NCI-H226 (cell line): ENCODE data around the gene ARHGEF10L.

Source experiments
- DNase-seq: peaks from one replicate; pipeline ENCODE4 v3.0.0-alpha.2; 2015

Gene ARHGEF10L

DNA sequence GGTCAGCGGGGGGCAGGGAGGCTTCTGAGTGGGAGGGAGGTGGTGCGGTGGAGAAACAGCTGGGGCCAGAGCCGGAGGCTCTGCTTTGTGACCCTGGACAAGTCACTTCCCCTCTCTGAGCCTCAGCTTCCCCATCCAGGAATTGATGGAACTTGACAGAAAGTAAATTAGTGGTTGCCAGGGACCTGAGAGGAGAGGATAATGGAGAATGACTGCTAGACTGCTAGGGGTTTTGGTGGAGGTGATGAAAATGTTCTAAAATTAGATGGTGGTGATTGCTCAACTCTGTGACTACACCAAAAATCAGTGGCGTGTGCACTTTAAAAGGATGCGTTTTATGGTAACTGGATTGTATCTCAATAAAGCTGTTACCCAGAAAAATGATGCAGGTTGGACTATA is 100.9 kb downstream of the ARHGEF10L start:
- no peak for DNase-seq

DNA sequence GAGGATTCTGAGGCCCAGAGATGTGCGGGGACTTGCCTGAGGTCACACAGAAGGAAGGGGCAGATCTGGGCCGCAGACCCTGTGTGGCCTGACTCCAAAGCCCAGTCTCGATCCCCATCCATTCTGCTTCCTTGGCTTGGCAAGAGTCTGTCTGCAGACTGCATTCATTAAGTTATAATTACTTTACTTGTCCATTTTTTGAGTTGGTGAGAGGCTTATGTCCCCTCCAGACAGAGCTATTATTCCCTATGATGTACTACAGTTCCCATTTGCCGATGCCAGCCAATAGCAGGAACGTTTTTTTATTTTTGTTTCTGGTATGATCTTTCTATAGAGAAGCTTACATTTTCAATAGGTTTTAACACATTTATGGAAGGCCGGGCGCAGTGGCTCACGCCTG is 101.5 kb downstream of the ARHGEF10L start:
- DNase-seq = no peak

DNA sequence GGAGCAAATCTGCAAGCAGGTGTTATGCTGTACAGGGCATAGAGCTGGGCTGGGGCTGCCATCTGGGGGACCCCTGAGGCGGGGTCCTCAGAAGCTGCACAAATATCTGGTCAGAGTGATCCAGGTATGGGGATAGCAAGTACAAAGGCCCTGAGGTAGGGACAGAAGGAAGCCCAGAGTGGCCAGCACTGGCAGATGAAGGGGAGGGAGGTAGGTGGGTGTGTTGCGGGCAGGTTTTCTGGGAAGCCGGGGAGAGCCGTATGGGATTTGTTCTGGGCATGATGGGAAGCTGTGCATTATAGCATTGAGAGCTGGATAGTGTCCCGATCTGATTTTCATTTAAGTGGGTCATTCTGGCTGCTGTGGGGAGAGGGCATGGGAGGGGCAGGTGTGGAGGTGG is 102.7 kb downstream of the ARHGEF10L start:
- no peak for DNase-seq

- no peak for DNase-seq
These were observed 103.4 kb downstream of the ARHGEF10L start for GRCh38 chr1:17642943-17643342.

- no peak for DNase-seq
These were observed 104.6 kb downstream of the ARHGEF10L start for GRCh38 chr1:17643861-17644703.

GRCh38 chr1:17645068-17645911 is 105.8 kb downstream of the ARHGEF10L start:
- no peak for DNase-seq

DNA sequence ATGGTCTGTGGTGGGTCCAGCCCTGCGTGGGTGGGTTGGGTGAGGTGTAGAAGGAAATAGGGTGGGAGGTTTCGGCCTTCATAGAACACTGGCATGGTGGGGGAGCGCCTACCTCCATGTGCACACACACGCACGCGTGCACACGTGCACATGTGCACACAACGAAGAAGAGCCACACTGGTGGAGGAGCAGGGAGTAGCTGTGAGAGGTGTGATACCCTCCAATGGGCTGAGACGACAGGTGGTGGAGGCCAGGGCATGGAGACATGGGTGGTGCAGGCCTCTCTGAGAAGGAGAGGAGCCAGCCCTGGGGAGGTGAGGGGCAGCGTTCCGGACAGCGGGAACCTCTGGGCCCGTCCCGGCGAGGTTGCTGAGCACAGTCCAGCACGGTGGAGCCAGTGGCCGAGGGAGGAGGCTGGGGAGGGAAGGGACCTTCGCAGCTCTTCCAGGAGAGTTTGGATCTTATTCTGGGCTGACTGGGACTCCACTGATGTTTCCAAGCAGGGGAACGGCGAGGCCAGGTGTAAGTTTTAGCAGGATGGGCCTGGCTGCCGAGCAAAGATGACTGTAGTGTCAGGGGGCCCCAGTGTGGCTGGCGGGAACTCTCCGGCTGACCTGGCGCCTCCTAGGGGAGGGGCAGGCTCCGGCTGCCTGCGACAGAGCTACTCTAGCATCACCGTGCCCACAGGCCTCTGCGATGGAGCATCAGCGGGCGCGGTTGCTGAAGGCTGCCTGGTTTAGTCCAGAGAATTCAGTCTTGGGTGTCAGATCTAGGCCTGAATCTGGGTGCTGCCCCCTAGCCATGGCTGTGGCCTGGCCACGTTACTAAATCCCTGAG is 107.2 kb downstream of the ARHGEF10L start:
- no peak for DNase-seq

DNA sequence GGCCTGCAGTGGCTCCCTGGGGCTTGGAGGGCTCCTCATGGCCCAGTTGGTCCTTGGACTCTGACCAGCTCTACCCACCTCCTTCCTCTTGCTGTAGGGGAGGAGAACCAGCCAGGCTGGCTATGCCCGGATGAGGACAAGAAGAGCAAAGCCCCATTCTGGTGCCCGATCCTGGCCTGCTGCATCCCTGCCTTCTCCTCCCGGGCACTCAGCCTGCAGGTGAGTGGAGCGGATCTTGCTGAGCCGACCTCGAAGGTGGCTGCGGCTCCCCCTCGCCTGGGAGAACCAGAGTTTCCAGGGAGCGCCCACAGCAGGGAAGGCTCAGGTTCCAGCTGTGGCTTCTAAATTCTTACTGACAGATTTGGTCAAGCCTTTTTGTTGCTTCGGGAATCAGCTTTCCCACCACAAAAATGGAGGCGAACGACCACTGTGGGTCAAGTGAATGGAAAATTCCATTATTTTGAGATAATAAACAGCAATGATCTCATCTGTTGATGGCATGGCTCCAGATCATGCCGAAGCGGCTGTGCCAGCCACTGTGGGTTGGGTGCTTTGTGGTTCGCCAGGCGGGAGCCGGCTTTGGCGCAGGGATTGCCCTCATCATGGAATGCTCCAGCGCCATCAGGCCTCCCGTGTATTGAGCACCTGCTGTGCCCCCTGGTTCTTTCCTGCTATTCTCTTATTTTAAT is 109.1 kb downstream of the ARHGEF10L start:
- DNase-seq = peak; percentile 17

- DNase-seq = no peak
These were observed 110.0 kb downstream of the ARHGEF10L start for GRCh38 chr1:17649371-17650106.

GRCh38 chr1:17653276-17653675 is 113.8 kb downstream of the ARHGEF10L start:
- DNase-seq = no peak

GRCh38 chr1:17653728-17654351 is 114.3 kb downstream of the ARHGEF10L start:
- peak; percentile 19 for DNase-seq

DNA sequence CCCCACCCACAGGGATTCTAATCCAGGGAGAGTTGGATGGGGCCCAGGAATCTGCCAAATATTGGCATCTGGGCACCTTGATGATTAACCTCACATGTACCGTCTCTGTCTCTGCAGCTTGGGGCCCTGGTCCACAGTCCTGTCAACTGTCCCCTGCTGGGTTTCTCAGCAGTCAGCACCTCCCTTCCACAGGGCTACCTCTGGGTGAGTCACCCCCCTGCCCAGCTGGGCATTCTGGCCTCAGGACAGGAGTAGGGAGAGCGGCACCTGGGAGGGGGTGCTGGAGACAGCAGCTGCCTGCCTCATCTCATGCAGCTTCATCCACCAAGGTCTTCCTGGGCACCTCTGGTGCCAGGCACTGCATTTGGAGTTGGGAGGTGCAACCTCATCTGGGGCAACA is 115.0 kb downstream of the ARHGEF10L start:
- DNase-seq = no peak

DNA sequence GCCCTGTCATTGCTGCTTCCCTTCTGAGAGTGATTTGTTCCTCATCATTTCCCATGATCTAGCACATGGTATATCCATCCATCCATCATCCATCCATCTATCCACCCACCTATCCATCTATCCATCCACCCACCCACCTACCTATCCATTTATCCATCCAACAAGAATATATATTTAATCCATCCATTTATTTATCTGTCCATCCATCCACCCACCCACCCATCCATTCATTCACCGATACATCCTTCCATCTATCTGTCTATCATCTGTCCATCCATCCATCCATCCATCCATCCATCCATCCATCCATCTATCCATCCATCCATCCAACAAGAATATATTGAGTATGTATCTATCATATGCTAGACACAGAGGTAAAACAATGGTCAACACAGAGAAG is 115.7 kb downstream of the ARHGEF10L start:
- DNase-seq = no peak

DNA sequence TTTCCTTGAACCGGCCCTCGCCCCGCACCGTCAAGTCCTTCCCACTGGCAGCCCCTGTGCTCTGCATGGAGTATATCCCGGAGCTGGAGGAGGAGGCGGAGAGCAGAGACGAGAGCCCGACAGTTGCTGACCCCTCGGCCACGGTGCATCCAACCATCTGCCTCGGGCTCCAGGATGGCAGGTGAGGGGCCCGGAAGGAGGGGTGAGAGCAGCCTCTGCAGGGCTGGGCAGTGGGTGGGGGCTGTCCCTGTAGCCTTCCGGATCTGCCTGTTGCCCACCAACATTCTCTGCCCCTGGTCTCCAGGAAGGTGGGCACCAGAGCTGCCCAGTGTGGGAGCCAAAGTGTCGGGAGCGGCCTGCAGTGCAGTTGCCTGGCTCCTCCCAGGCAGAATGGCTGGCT is 116.4 kb downstream of the ARHGEF10L start:
- DNase-seq = no peak

GRCh38 chr1:17657436-17657835 is 117.9 kb downstream of the ARHGEF10L start:
- no peak for DNase-seq

- no peak for DNase-seq
These were observed 119.3 kb downstream of the ARHGEF10L start for GRCh38 chr1:17658837-17659236.

DNA sequence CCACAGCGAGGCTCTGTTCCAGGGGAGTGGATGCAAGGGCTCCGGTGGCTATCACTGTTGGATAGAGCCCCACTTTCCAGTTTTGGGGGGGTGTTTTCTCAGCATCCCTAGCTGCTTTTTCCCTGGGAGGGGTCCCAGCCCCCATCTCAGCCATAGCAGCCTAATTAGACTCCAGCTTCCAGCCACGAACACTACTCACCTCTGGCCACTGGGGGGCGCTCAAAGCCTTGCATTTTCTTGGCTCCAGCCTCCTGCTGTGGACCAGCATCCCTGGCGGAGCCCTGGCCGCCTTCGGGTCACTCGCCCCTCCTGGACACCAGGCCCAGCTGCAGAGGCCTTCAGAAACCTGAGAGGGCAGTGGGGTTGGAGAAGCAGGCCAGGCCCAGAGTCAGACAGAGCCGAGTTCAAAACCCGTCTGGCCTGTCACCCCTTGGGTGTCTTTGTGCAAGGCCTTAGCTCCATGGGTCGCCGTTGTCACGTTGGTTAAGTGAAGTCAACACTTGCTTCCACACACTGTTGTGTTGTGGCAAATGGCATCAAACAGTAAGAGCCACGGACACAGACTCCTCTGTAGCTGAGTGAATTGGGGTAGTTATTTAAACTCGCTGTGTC is 122.2 kb downstream of the ARHGEF10L start:
- DNase-seq = peak; percentile 20

- no peak for DNase-seq
These were observed 122.8 kb downstream of the ARHGEF10L start for GRCh38 chr1:17662296-17662695.

- DNase-seq = no peak
These were observed 123.3 kb downstream of the ARHGEF10L start for GRCh38 chr1:17662786-17663185.

- DNase-seq = no peak
These were observed 124.1 kb downstream of the ARHGEF10L start for GRCh38 chr1:17663646-17664045.

GRCh38 chr1:17664322-17664721 is 124.8 kb downstream of the ARHGEF10L start:
- no peak for DNase-seq
